Gastroesophageal sphincter (tissue), 4 donors: Measurements from ENCODE around the gene FZD1. TPM values are rescaled to one million over a fixed set of nuclear protein-coding genes. Genes with fewer than 3 reads are reported as not detected.

Source experiments
- ATAC-seq: fragments of 150-250 bp; one replicate; pipeline ENCODE4 v1.9.1; 2016; ENCODE audit warnings: mild to moderate bottlenecking, moderate library complexity
- H3K27ac ChIP-seq, 4 donors: fragments of 200-600 bp; sonication (generic) in 3 of 4; 1 replicate in 3 of 4; 2 replicates in 1 of 4; pipeline ENCODE4 v1.5.1; 2016 to 2019
- H3K27me3 ChIP-seq: fragments of 200-600 bp; sonication (generic); one replicate; pipeline ENCODE4 v1.5.1; 2019
- H3K36me3 ChIP-seq, 2 donors: fragments of 200-600 bp; sonication (generic); one replicate each; pipeline ENCODE4 v1.5.1; 2019; ENCODE audit warnings: control low read depth in 1 of 2
- H3K4me1 ChIP-seq, 3 donors: fragments of 200-600 bp; sonication (generic); 1 replicate in 2 of 3; 2 replicates in 1 of 3; pipeline ENCODE4 v1.5.1; 2016 to 2019; ENCODE audit warnings: control low read depth in 2 of 3
- H3K4me3 ChIP-seq, 2 donors: fragments of 200-600 bp; sonication (generic); one replicate each; pipeline ENCODE4 v1.5.1; 2019; ENCODE audit warnings: mild to moderate bottlenecking in 1 of 2, moderate library complexity in 1 of 2
- H3K9me3 ChIP-seq, 3 donors: fragments of 200-600 bp; sonication (generic); one replicate each; pipeline ENCODE4 v1.5.1; 2017 to 2019; ENCODE audit warnings: control low read depth in 2 of 3
- CTCF ChIP-seq, 4 experiments: fragments of 200-600 bp in 2 of 4; fragments of 450-650 bp in 2 of 4; sonication (generic) in 1 of 4; IDR thresholded peaks; one replicate each; pipeline ENCODE4 v1.5.1; 2017 to 2019; ENCODE audit warnings: antibody characterized with exemption in 4 of 4, mild to moderate bottlenecking in 2 of 4, moderate library complexity in 2 of 4
- EP300 ChIP-seq: sonication (generic); formaldehyde crosslinking; IDR thresholded peaks from one replicate; pipeline ENCODE4 v1.6.1; 2017; ENCODE audit warnings: antibody characterized with exemption, mild to moderate bottlenecking
- POLR2A ChIP-seq, 2 donors: fragments of 450-650 bp; IDR thresholded peaks; one replicate each; pipeline ENCODE4 v1.6.1; 2017; ENCODE audit warnings: antibody characterized with exemption in 2 of 2, mild to moderate bottlenecking in 2 of 2, moderate library complexity in 1 of 2
- POLR2AphosphoS5 ChIP-seq: sonication (generic); formaldehyde crosslinking; IDR thresholded peaks from one replicate; pipeline ENCODE4 v1.6.1; 2017; ENCODE audit warnings: antibody characterized with exemption
- WGBS, 2 donors: methylation state at CpG; one replicate each; pipeline ENCODE4 v1.1.5; 2018; ENCODE audit warnings: low coverage in 1 of 2; 5-methylcytosine and 5-hydroxymethylcytosine counted together
- total RNA-seq, 4 donors: library from RNA; depleted of rRNA; stranded (reverse); fragments of >200 nt; gene quantifications; one replicate each; pipeline ENCODE4 v1.1.0, GENCODE V29; 2016

Gene FZD1
- total RNA-seq, 4 donors from 2014 or later: 12.3 to 19.5 (median 17.3) TPM

DNA sequence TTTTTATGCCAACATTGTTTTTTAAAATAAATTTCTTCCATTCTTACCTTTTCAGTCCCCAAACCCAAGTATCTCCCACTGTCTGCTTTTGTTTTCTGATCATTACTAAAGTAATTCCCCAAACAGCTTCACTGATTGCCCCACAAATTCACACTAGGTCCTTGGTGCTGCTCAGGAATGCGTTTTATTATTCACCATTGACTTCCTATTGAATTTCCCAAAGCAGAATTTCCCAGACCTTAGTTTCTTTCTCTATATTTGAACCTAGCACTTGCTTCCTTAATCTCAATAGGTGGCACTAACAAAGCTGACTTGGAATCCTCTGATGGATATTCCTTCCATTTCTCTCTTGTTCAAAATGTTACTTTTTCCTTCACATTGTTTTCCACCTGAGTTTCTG is 52.2 kb downstream of the FZD1 start:
- no peaks in the 10 kb centered on the region for H3K9me3 ChIP-seq
- 92 to 100% methylated on average over 1 of the region's 1 CpG for WGBS, 2 donors
- H3K36me3 ChIP-seq: no peaks in the 10 kb centered on the region
- no peak overlapping the region for H3K27ac ChIP-seq
- no peak for ATAC-seq
- no peaks in the 10 kb centered on the region for H3K4me1 ChIP-seq
- no peak overlapping the region for H3K4me3 ChIP-seq
- no peaks in the 10 kb centered on the region for H3K27me3 ChIP-seq
- no peak for TF ChIP-seq EP300
- TF ChIP-seq POLR2A (IDR thresholded peaks at IDR 0.05): no peak

- no peak for ATAC-seq
- Histone ChIP-seq H3K9me3 (no peaks in the 10 kb centered on the region), H3K4me1 (peaks cover 0 to 5% (median 0%) of the 10 kb centered on the region in 3 donors), H3K4me3 (no peak overlapping the region), H3K27me3 (no peaks in the 10 kb centered on the region), H3K36me3 (no peaks in the 10 kb centered on the region), H3K27ac (no peak overlapping the region)
- WGBS, 2 donors: 85% methylated on average over 4 of the region's 4 CpGs
- TF ChIP-seq EP300 (no peak), CTCF (IDR thresholded peaks at IDR 0.05) (no peak), POLR2AphosphoS5 (no peak), POLR2A (IDR thresholded peaks at IDR 0.05) (no peak)
Measured at GRCh38 chr7:91319351-91319750, 55.1 kb downstream of the FZD1 start.

GRCh38 chr7:91320366-91321078 is 56.3 kb downstream of the FZD1 start:
- 64 to 76% methylated on average over 3 to 4 of the region's 4 CpGs for WGBS, 2 donors
- H3K27ac ChIP-seq: no peak overlapping the region
- peaks cover 0 to 8% (median 0%) of the 10 kb centered on the region in 3 donors for H3K4me1 ChIP-seq
- H3K27me3 ChIP-seq: no peaks in the 10 kb centered on the region
- no peak overlapping the region for H3K4me3 ChIP-seq
- TF ChIP-seq CTCF (IDR thresholded peaks at IDR 0.05) (no peak), POLR2A (IDR thresholded peaks at IDR 0.05) (no peak), EP300 (no peak), POLR2AphosphoS5 (no peak)
- H3K9me3 ChIP-seq: no peaks in the 10 kb centered on the region
- no peak for ATAC-seq
- no peaks in the 10 kb centered on the region for H3K36me3 ChIP-seq
